Adipocyte (in vitro differentiated cells): ENCODE results near the gene RANBP17.

Source experiments
- DNase-seq: peaks from one replicate; pipeline ENCODE4 v3.0.0-alpha.2; 2015; ENCODE audit warnings: low read depth
- H3K27me3 ChIP-seq: replicated peaks from 2 replicates; pipeline ENCODE4 v1.7.0; 2013; ENCODE audit warnings: mild to moderate bottlenecking, low read length, moderate library complexity; ENCODE audit not compliant: control insufficient read depth, insufficient read depth
- H3K36me3 ChIP-seq: 2 replicates; pipeline ENCODE4 v1.7.0; 2013; ENCODE audit warnings: low read length, mild to moderate bottlenecking, moderate library complexity; ENCODE audit not compliant: control insufficient read depth, insufficient read depth, severe bottlenecking
- H3K4me1 ChIP-seq: 2 replicates; pipeline ENCODE4 v1.7.0; 2013; ENCODE audit warnings: mild to moderate bottlenecking, low read length, moderate library complexity; ENCODE audit not compliant: control insufficient read depth, insufficient read depth
- H3K4me3 ChIP-seq: 2 replicates; pipeline ENCODE4 v1.7.0; 2013; ENCODE audit warnings: mild to moderate bottlenecking, low read length, moderate library complexity
- H3K9ac ChIP-seq: 2 replicates; pipeline ENCODE4 v1.7.0; 2013; ENCODE audit warnings: mild to moderate bottlenecking, low read length, moderate library complexity
- H3K9me3 ChIP-seq: 2 replicates; pipeline ENCODE4 v1.7.0; 2013; ENCODE audit warnings: mild to moderate bottlenecking, low read length, moderate library complexity; ENCODE audit not compliant: control insufficient read depth

Gene RANBP17

GRCh38 chr5:171299228-171299627, 437.4 kb downstream of the RANBP17 start:
- no peaks in the 10 kb centered on the region for H3K36me3 ChIP-seq
- no peak overlapping the region for H3K4me3 ChIP-seq
- H3K27me3 ChIP-seq = peaks cover 21% of the 10 kb centered on the region
- H3K9ac ChIP-seq = no peak overlapping the region
- H3K4me1 ChIP-seq = no peaks in the 10 kb centered on the region
- no peak for DNase-seq
- H3K9me3 ChIP-seq = no peaks in the 10 kb centered on the region

GRCh38 chr5:171299851-171300250, 438.0 kb downstream of the RANBP17 start:
- Histone ChIP-seq H3K4me3 (no peak overlapping the region), H3K9ac (no peak overlapping the region), H3K36me3 (no peaks in the 10 kb centered on the region), H3K9me3 (no peaks in the 10 kb centered on the region), H3K27me3 (peaks cover 27% of the 10 kb centered on the region), H3K4me1 (no peaks in the 10 kb centered on the region)
- peak; percentile 40 for DNase-seq

GRCh38 chr5:171300358-171300757, 438.5 kb downstream of the RANBP17 start:
- Histone ChIP-seq H3K9me3 (no peaks in the 10 kb centered on the region), H3K4me3 (no peak overlapping the region), H3K4me1 (no peaks in the 10 kb centered on the region), H3K27me3 (peaks cover 32% of the 10 kb centered on the region), H3K9ac (no peak overlapping the region), H3K36me3 (no peaks in the 10 kb centered on the region)
- DNase-seq = no peak

- DNase-seq = no peak
- no peak overlapping the region for H3K4me3 ChIP-seq
- H3K9ac ChIP-seq = no peak overlapping the region
These were observed 444.3 kb downstream of the RANBP17 start for GRCh38 chr5:171306166-171306565.

GRCh38 chr5:171306781-171307591, 445.2 kb downstream of the RANBP17 start:
- Histone ChIP-seq H3K4me3 (no peak overlapping the region), H3K4me1 (no peaks in the 10 kb centered on the region), H3K36me3 (no peaks in the 10 kb centered on the region), H3K9me3 (peaks cover 3% of the 10 kb centered on the region), H3K9ac (no peak overlapping the region), H3K27me3 (peaks cover 79% of the 10 kb centered on the region)
- DNase-seq = no peak

More at GRCh38 chr5:171306166-171306565, 444.3 kb downstream of the RANBP17 start:
- Histone ChIP-seq H3K4me1 (no peaks in the 10 kb centered on the region), H3K9me3 (peaks cover 3% of the 10 kb centered on the region), H3K27me3 (peaks cover 77% of the 10 kb centered on the region), H3K36me3 (no peaks in the 10 kb centered on the region)

- Histone ChIP-seq H3K9ac (no peak overlapping the region), H3K27me3 (peaks cover 83% of the 10 kb centered on the region), H3K36me3 (no peaks in the 10 kb centered on the region), H3K4me3 (no peak overlapping the region), H3K4me1 (no peaks in the 10 kb centered on the region), H3K9me3 (peaks cover 3% of the 10 kb centered on the region)
- DNase-seq = no peak
These were observed 446.1 kb downstream of the RANBP17 start for GRCh38 chr5:171307789-171308452.

GRCh38 chr5:171308453-171309275, 446.8 kb downstream of the RANBP17 start, which contains the start of gene TLX3:
TLX3 (plus strand) TSS chr5:171309248; CDS start chr5:171309366, 118 bp downstream.
- Histone ChIP-seq H3K36me3 (no peaks in the 10 kb centered on the region), H3K9me3 (peaks cover 3% of the 10 kb centered on the region), H3K4me1 (no peaks in the 10 kb centered on the region), H3K4me3 (no peak within 1 kb of the TSS), H3K27me3 (peaks cover 85% of the 10 kb centered on the region), H3K9ac (no peak within 1 kb of the TSS)
- DNase-seq = no peak

GRCh38 chr5:171309276-171310211, 447.7 kb downstream of the RANBP17 start:
- no peaks in the 10 kb centered on the region for H3K36me3 ChIP-seq
- peaks cover 80% of the 10 kb centered on the region for H3K27me3 ChIP-seq
- no peak overlapping the region for H3K4me3 ChIP-seq
- no peak overlapping the region for H3K9ac ChIP-seq
- H3K4me1 ChIP-seq = no peaks in the 10 kb centered on the region
- DNase-seq = no peak
- H3K9me3 ChIP-seq = peaks cover 3% of the 10 kb centered on the region

GRCh38 chr5:171310212-171310818, 448.5 kb downstream of the RANBP17 start:
- DNase-seq = no peak
- H3K9me3 ChIP-seq = peaks cover 3% of the 10 kb centered on the region
- peaks cover under 1% of the 10 kb centered on the region for H3K4me1 ChIP-seq
- H3K9ac ChIP-seq = no peak overlapping the region
- no peak overlapping the region for H3K4me3 ChIP-seq
- H3K27me3 ChIP-seq = peaks cover 78% of the 10 kb centered on the region
- no peaks in the 10 kb centered on the region for H3K36me3 ChIP-seq

GRCh38 chr5:171310819-171311321, 449.1 kb downstream of the RANBP17 start:
- H3K4me1 ChIP-seq = peaks cover 5% of the 10 kb centered on the region
- no peak overlapping the region for H3K9ac ChIP-seq
- DNase-seq = no peak
- no peak overlapping the region for H3K4me3 ChIP-seq
- peaks cover 78% of the 10 kb centered on the region for H3K27me3 ChIP-seq
- H3K36me3 ChIP-seq = no peaks in the 10 kb centered on the region
- H3K9me3 ChIP-seq = peaks cover 3% of the 10 kb centered on the region
